Measurements from ENCODE around the gene SLC24A3. TPM values are rescaled to one million over a fixed set of nuclear protein-coding genes. Genes with fewer than 3 reads are reported as not detected.

SLC24A3 gene
- total RNA-seq, 1 donor from 2014 or later = 0.96 TPM

DNA sequence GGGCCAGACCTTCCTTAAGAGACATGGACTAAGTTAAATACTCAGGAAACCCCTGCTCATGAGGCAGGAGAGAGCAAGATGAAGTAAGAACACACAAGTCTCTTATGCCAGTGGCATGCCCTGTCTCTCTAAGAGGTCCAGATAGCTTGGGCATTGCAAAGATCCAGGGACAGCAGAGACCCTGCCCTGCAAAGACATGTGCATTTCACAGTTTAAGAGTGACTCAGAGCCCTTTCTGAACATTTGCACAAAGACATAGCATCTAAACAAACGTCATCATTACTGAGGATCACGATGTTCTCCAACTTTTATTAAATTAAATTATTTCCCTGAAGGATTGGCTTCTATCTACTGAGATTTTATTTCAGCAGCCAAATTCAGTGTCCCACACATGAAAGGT, 315.1 kb downstream of the SLC24A3 start:
- no peaks in the 10 kb centered on the region for H3K36me3 Mint-ChIP-seq (ENCODE audit: insufficient read depth)
- TF ChIP-seq CTCF (IDR thresholded peaks at IDR 0.05; ENCODE audit: unreplicated experiment) = no peak
- H3K27ac Mint-ChIP-seq = no peak overlapping the region
- no peak for DNase-seq (ENCODE audit: low spot score, unreplicated experiment)
- H3K27me3 Mint-ChIP-seq = no peaks in the 10 kb centered on the region
- H3K4me1 Mint-ChIP-seq (ENCODE audit: low read depth) = peaks cover 4% of the 10 kb centered on the region
- no peak overlapping the region for H3K4me3 Mint-ChIP-seq (ENCODE audit: low read depth)
- H3K9me3 Mint-ChIP-seq (ENCODE audit: low read depth) = no peaks in the 10 kb centered on the region

DNA sequence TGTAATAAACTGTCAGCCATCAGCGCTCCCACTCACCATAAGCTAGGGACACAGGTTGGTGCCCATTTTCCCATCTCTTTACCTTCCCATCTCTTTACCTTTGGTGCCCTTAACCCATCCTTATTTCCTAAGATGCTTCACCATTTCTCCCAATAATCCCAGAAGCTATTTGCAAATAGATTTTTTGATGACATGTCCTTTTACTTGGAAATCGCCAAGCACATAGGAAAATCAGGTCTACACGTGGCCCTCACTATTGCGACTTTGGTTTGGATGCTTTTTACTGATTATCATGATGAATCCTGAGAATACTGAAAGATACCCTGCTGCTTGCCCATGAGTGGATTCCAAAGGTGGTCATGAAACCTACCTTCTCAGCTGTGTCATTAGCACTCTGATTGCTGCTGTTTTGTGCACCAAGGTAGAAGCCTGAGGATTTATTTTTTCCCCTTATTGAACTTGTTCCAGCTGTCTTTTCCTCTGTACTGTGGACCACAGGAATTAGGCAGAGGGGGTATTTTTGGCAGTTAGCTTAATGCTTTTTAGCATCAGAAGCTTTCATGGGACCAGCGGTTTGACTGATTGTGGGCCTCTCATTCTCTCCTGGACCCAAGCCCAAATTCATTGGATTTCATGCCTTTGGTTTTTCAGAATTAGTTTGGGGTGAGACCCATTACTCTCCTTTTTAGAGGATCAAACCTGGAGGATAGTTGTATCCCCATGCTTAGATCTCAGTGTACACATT, 316.0 kb downstream of the SLC24A3 start:
- no peak for TF ChIP-seq CTCF (IDR thresholded peaks at IDR 0.05; ENCODE audit: unreplicated experiment)
- H3K36me3 Mint-ChIP-seq (ENCODE audit: insufficient read depth) = no peaks in the 10 kb centered on the region
- H3K9me3 Mint-ChIP-seq (ENCODE audit: low read depth) = no peaks in the 10 kb centered on the region
- no peaks in the 10 kb centered on the region for H3K4me1 Mint-ChIP-seq (ENCODE audit: low read depth)
- no peak overlapping the region for H3K27ac Mint-ChIP-seq
- no peaks in the 10 kb centered on the region for H3K27me3 Mint-ChIP-seq
- DNase-seq (ENCODE audit: low spot score, unreplicated experiment) = no peak
- H3K4me3 Mint-ChIP-seq (ENCODE audit: low read depth) = no peak overlapping the region

GRCh38 chr20:19530006-19530405, 317.6 kb downstream of the SLC24A3 start:
- Mint-ChIP-seq H3K4me1 (ENCODE audit: low read depth) (no peaks in the 10 kb centered on the region), H3K4me3 (ENCODE audit: low read depth) (no peak overlapping the region), H3K27ac (no peak overlapping the region), H3K27me3 (no peaks in the 10 kb centered on the region), H3K9me3 (ENCODE audit: low read depth) (peaks cover under 1% of the 10 kb centered on the region), H3K36me3 (ENCODE audit: insufficient read depth) (no peaks in the 10 kb centered on the region)
- DNase-seq (ENCODE audit: low spot score, unreplicated experiment) = no peak
- TF ChIP-seq CTCF (IDR thresholded peaks at IDR 0.05; ENCODE audit: unreplicated experiment) = no peak

DNA sequence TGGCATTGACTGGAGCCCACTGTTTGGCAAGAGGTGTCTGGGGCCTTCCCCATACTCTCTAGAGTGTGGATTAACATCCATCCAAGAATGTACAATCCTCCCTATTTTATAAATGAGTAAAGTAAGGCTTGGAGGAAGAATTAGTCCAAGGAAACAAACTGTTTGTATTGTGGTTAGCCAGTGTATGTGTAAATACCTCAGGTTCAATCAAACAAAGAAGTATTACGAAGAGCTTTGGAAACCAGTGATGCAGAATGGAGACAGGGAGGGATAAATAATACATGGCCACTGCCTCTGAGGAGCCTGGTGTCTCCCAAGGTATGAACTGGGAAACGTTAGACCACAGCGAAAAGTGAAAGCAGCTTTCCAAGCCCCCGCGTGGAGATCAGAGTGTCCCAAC, 319.0 kb downstream of the SLC24A3 start:
- no peaks in the 10 kb centered on the region for H3K4me1 Mint-ChIP-seq (ENCODE audit: low read depth)
- DNase-seq (ENCODE audit: low spot score, unreplicated experiment) = no peak
- H3K4me3 Mint-ChIP-seq (ENCODE audit: low read depth) = no peak overlapping the region
- peaks cover 3% of the 10 kb centered on the region for H3K36me3 Mint-ChIP-seq (ENCODE audit: insufficient read depth)
- TF ChIP-seq CTCF (IDR thresholded peaks at IDR 0.05; ENCODE audit: unreplicated experiment) = no peak
- H3K27me3 Mint-ChIP-seq = no peaks in the 10 kb centered on the region
- H3K27ac Mint-ChIP-seq = no peak overlapping the region
- peaks cover 13% of the 10 kb centered on the region for H3K9me3 Mint-ChIP-seq (ENCODE audit: low read depth)

GRCh38 chr20:19538556-19538955, 326.1 kb downstream of the SLC24A3 start:
- peaks cover 12% of the 10 kb centered on the region for H3K27me3 Mint-ChIP-seq
- no peak for DNase-seq (ENCODE audit: low spot score, unreplicated experiment)

More at GRCh38 chr20:19538556-19538955, 326.1 kb downstream of the SLC24A3 start:
- H3K4me3 Mint-ChIP-seq (ENCODE audit: low read depth) = no peak overlapping the region
- H3K9me3 Mint-ChIP-seq (ENCODE audit: low read depth) = peaks cover 13% of the 10 kb centered on the region
- H3K4me1 Mint-ChIP-seq (ENCODE audit: low read depth) = no peaks in the 10 kb centered on the region
- no peak overlapping the region for H3K27ac Mint-ChIP-seq
- H3K36me3 Mint-ChIP-seq (ENCODE audit: insufficient read depth) = peaks cover 3% of the 10 kb centered on the region
- no peak for TF ChIP-seq CTCF (IDR thresholded peaks at IDR 0.05; ENCODE audit: unreplicated experiment)
